KOPT-K1 (cell line): ENCODE measurements around the gene SLC5A10.

ENCODE experiments used
- H3K27ac ChIP-seq: fragments of 200-600 bp; sonication (generic); 2 replicates; pipeline ENCODE4 v1.5.1; 2016; ENCODE audit warnings: antibody characterized with exemption, mild to moderate bottlenecking, low read depth, low read length; ENCODE audit not compliant: poor library complexity, severe bottlenecking
- H3K36me3 ChIP-seq: fragments of 200-600 bp; sonication (generic); 2 replicates; pipeline ENCODE4 v1.5.1; 2017; ENCODE audit warnings: antibody characterized with exemption, mild to moderate bottlenecking, low read length, moderate library complexity; ENCODE audit not compliant: insufficient read depth
- H3K9me3 ChIP-seq: fragments of 200-600 bp; sonication (generic); 2 replicates; pipeline ENCODE4 v1.5.1; 2017; ENCODE audit warnings: antibody characterized with exemption, low read length, mild to moderate bottlenecking; ENCODE audit not compliant: insufficient read depth, poor library complexity, severe bottlenecking

Gene SLC5A10

GRCh38 chr17:19009970-19010369 is 58.0 kb downstream of the SLC5A10 start:
- H3K9me3 ChIP-seq: no peaks in the 10 kb centered on the region
- H3K27ac ChIP-seq: no peak overlapping the region
- no peaks in the 10 kb centered on the region for H3K36me3 ChIP-seq

- Histone ChIP-seq H3K27ac (no peak overlapping the region), H3K9me3 (no peaks in the 10 kb centered on the region), H3K36me3 (no peaks in the 10 kb centered on the region)
Measured at GRCh38 chr17:19010729-19011505, 59.0 kb downstream of the SLC5A10 start.

DNA sequence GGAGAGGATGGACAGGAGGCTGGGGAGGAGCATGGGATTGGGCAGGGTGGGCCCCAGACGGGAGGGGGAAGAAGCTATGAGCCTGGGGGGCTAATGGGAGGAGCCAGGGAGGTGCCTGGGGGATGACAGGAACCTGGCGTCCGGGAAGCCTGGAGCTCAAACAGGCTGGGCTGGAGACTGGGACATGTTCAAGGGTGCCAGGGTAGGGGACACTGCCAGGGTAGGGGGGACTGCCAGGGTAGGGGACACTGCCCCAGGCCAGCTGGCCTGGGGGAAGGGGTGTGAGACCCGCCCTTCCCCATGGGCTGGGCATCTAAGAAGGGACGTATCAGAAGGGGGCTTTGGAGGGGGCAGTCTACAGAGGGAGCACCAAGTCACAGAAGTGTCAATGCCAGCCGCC is 59.6 kb downstream of the SLC5A10 start:
- Histone ChIP-seq H3K27ac (no peak overlapping the region), H3K9me3 (no peaks in the 10 kb centered on the region), H3K36me3 (no peaks in the 10 kb centered on the region)

- no peak overlapping the region for H3K27ac ChIP-seq
- no peaks in the 10 kb centered on the region for H3K9me3 ChIP-seq
- no peaks in the 10 kb centered on the region for H3K36me3 ChIP-seq
Measured at GRCh38 chr17:19012171-19013080, 60.5 kb downstream of the SLC5A10 start.

DNA sequence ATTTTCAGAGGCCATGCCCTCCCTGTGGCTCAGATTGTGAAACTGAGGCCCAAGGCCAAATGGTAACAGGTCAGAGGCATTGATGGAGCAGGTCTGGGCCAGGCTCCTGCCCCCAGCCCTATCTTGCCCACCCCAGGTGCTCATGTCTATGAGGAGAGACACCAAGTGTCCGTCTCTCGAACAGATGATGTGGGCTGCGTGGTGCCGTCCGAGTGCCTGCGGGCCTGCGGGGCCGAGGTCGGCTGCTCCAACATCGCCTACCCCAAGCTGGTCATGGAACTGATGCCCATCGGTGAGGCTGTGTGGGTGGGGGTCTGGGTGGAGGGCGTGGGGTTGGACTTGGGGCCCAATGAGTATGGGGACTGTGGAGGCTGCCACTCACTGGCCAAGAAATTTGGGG is 61.3 kb downstream of the SLC5A10 start:
- H3K27ac ChIP-seq: no peak overlapping the region
- no peaks in the 10 kb centered on the region for H3K36me3 ChIP-seq
- H3K9me3 ChIP-seq: no peaks in the 10 kb centered on the region

- no peak overlapping the region for H3K27ac ChIP-seq
- H3K9me3 ChIP-seq: no peaks in the 10 kb centered on the region
Measured at GRCh38 chr17:19013806-19014627, 62.1 kb downstream of the SLC5A10 start.

GRCh38 chr17:19014628-19015215 is 62.8 kb downstream of the SLC5A10 start:
- Histone ChIP-seq H3K9me3 (no peaks in the 10 kb centered on the region), H3K36me3 (no peaks in the 10 kb centered on the region), H3K27ac (no peak overlapping the region)

More at GRCh38 chr17:19013806-19014627, 62.1 kb downstream of the SLC5A10 start:
- no peaks in the 10 kb centered on the region for H3K36me3 ChIP-seq

GRCh38 chr17:19015428-19015827 is 63.5 kb downstream of the SLC5A10 start:
- H3K27ac ChIP-seq: no peak overlapping the region
- H3K9me3 ChIP-seq: no peaks in the 10 kb centered on the region
- no peaks in the 10 kb centered on the region for H3K36me3 ChIP-seq

GRCh38 chr17:19016297-19016696 is 64.3 kb downstream of the SLC5A10 start:
- H3K27ac ChIP-seq: no peak overlapping the region

GRCh38 chr17:19016881-19017280 is 64.9 kb downstream of the SLC5A10 start:
- Histone ChIP-seq H3K27ac (no peak overlapping the region), H3K9me3 (no peaks in the 10 kb centered on the region), H3K36me3 (peaks cover 13% of the 10 kb centered on the region; the same call in 1 of the 2 replicates)

More at GRCh38 chr17:19016297-19016696, 64.3 kb downstream of the SLC5A10 start:
- Histone ChIP-seq H3K9me3 (no peaks in the 10 kb centered on the region), H3K36me3 (peaks cover 7% of the 10 kb centered on the region; the same call in 1 of the 2 replicates)

- Histone ChIP-seq H3K36me3 (peaks cover 17% of the 10 kb centered on the region; the same call in 1 of the 2 replicates), H3K27ac (no peak overlapping the region), H3K9me3 (no peaks in the 10 kb centered on the region)
Measured at GRCh38 chr17:19017401-19017800, 65.4 kb downstream of the SLC5A10 start.

DNA sequence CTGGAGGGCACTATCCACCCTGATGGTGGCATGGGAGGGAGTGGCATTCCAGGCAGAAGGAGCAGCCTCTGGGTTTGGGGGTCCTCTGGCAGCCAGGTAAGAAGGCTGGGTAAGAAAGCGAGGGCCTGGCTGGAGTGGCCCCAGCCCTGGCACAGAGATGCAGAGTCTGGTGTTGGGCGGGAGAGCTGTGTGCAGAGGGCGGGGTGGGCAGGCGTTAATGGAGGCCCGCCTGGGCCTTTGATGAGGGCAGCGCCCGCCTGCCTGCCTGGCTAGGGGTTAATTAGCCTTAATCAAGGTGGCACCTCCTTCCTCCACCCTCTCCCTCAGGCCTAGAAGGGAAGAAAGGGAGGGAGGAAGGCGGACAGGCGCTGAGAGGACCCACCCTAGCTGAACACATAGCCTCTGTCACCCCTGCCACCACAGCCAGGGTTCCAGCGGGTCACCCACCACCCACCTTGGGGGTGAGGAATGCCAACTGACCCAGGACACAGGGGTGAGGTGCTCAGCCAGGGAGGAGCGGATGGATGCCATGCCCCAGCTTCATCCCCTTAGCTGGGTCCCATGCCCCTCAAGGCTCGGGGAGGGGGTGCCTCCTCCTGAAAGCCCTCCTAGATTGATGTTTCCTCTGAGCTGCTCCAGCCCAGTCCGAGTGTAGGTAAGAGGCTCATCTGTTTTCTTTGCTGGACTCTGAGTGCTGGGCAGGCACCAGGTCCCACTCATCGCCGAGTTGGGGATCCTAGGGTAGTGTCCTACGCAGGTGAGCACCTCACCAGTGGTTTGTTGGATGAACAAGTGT is 66.0 kb downstream of the SLC5A10 start:
- Histone ChIP-seq H3K27ac (no peak overlapping the region), H3K9me3 (no peaks in the 10 kb centered on the region), H3K36me3 (peaks cover 23% of the 10 kb centered on the region)

DNA sequence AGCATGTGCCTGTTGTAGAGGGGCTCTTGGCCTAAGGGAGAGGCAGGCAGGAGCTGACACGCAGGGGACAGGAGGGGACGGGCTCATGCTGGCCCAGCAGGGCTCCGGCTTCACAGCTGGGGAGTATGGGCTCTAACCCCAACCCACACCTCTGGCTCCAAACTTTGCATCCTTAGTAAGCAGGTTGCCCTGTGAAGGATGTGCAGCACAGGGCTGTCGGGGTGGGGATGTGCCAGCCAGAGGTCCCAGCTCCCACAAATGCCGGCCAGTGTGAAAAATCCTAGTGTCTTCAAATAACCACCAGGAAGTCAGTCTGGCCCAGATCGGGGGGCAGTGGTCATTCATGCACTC is 66.6 kb downstream of the SLC5A10 start:
- Histone ChIP-seq H3K36me3 (peaks cover 25% of the 10 kb centered on the region), H3K9me3 (no peaks in the 10 kb centered on the region), H3K27ac (no peak overlapping the region)
